SKM-1 (cell line): ENCODE measurements around the gene CGA.
"Not testable (repeated sequence)": the region's sequence is repeated elsewhere in the genome, so short reads cannot be mapped to it uniquely, and the experiment has no call there.

Experiments used
- DNase-seq: peaks from one replicate; lab custom pipeline; 2025; ENCODE audit not compliant: unreplicated experiment; lab: John Stamatoyannopoulos, UW

Gene CGA

DNA sequence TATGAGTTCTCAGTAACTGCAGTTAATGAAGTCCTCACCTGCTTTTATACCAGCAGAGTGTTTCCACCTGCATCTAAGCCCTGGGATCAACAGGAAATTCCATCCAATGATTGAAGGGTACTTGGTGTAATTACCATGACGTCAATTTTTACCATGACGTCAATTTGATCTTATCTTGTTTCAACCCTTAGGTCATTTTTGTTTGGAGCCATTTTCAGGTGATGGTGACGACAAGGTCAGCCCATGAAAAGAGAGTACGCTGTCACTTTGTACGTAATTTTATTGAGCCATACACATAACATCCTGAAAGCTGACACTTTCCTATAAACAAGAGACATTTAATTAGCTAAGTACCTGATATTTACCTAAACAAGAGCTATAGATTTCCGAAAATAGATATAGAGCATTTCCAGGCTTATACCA, at the start of gene CGA:
Gene CGA, minus strand, starts transcription at position 20 of the 423 bp plus-strand sequence. CDS start 6,906 bp downstream, outside the sequence.
- no peak for DNase-seq

DNA sequence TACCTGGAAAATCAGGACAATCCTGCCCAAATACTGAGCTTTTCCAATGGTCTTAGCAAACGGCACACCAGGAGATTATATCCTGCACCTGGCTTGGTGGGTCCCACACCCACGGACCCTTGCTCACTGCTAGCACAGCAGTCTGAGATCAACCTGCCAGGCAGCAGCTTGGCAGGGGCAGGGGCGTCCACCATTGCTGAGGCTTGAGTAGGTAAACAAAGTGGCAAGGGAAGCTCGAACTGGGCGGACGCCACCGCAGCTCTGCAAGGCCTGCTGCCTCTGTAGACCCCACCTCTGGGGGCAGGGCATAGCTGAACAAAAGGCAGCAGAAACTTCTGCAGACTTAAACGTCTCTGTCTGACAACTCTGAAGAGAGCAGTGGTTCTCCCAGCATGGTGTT, 45.0 kb upstream of the CGA start:
- DNase-seq = not testable (repeated sequence)

DNA sequence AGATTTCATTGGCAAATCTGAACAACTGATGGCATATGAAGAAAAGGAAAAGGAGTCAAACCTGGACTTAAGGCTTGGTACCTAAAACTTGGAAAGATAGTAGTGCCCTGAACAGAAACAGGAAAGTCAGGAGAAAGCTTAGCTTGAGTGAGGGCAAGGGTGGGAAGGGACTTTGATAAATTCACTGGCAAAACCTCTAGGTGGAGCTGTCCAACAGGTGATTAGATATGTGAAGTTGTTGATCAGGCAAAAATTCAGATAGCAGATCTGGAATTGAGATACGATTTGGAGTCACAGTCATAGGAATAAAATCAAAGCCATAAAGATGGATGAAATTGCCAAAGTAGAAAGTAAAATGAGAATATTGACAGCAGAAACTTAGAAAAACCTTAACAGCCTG, 44.3 kb upstream of the CGA start:
- DNase-seq = no peak

DNA sequence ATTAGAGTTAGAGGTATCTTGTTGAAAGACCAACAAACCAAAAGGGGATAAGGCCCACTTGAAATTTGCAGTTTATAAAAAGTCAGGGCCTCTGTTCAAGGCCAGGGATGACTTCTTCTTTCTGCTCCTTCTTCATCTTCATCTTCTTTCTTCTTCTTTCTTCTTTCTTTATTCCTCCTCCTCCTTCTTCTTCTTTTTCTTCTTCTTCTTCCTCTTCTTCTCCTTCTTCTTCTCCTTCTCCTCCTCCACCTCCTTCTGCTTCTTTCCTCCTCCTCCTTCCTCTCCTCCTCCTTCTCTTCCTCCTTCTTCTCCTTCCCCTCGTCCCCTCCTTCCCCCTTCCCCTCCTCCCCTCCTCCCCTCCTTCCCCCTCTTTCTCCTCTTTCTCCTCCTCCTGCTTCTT, 42.1 kb upstream of the CGA start:
- no peak for DNase-seq

DNA sequence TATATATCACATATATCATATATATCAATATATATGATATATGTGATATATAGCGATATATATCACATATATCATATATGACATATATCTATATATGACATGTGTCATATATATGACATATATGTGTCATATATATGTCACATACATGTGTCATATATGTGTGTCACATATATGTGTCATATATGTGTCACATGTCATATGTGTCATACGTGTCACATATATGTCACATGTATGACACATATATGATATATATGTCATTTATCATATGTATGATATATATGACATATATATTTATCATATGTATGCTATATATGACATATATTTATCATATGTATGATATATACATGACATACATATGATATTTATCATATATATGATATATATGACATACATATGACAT, 32.8 kb upstream of the CGA start:
- DNase-seq = no peak

DNA sequence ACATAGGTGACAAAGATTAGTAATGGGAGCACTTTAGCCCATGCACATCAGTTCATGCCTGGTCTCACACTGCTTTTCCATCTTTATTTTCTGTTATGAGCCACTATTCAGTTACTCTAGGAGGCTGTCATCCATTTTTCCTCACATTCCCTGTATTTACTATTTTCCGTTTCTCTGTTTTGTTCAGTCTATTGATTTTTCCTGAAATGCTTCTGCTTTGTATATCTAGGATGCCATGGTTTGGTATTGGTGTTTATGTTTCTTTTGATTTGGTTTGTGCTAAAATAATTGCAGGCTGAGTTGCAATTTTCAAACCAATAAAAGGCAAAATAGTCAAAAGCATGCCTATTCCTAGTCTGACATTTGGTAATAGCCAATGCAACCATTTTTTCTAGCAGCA, 31.6 kb upstream of the CGA start:
- no peak for DNase-seq

DNA sequence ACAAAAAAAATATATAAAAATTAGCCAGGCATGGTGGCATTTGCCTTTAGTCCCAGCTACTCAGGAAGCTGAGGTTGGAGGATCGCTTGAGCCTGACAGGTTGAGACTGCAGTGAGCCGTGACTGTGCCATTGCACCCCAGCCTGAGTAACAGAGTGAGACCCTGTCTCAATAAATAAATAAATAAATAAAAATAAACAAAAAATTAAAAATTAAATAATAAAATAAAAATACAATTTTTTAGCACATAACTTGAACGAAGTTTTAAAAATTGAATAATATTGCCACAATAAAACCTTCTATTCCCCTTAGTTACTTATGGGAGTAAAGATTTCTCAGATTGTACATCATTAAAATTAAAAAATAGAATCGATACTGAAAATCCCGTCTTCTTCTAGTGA, 29.2 kb upstream of the CGA start:
- no peak for DNase-seq

DNA sequence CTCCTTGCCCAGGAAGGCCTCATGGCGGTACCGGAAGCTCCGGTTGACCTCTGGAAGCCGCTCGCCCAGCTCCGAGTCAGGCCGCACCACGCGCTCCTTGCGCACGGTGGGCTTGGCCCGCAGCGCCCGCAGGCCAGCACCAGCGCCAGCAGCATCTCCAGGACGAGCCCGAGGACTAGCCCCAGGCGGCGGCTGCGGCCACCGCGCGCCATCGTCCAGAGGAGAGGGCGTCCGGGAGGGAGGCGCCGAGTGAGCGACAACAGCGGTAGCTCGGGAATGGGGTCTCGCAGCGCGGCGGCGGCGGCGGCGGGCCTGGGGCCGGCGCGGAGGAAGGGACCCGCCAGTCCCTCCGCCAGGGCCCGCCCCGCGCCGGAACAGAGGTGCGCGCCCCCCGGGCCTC, 27.6 kb upstream of the CGA start:
- no peak for DNase-seq

DNA sequence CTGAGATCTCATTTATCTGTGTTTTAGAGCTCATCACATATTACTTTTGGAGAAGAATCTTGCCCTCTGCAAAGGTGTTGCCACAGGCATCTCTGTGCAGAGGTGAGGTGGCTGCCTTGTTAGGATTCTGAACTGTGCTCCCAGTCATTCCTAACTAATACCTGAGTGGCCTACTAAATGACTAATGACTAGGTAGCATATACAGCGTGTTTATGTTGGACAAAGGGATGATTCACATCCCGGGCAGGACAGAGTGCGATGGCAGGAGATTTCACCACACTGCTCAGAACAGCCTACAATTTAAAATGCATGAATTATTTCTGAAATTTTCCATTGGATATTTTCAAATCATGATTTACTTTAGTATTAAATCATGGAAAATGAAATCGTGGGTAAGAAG, 23.1 kb upstream of the CGA start:
- DNase-seq = no peak

DNA sequence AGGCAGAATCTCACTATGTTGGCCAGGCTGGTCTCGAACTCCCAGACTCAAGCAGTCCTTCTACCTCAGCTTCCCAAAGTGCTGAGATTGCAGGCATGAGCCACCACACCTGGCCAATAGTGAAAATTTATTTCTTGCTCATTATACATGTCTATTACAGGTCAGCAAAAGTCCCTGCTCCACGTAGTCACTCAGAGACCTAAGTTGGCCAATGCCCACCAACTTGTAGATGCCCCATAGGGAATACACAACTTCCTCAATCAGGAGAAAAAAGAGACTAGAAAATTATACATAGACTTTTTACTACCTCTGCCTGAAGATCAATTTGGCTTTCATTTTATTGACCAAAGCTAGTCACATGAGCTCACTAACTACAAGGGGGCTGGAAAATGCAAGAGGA, 22.0 kb upstream of the CGA start:
- no peak for DNase-seq

DNA sequence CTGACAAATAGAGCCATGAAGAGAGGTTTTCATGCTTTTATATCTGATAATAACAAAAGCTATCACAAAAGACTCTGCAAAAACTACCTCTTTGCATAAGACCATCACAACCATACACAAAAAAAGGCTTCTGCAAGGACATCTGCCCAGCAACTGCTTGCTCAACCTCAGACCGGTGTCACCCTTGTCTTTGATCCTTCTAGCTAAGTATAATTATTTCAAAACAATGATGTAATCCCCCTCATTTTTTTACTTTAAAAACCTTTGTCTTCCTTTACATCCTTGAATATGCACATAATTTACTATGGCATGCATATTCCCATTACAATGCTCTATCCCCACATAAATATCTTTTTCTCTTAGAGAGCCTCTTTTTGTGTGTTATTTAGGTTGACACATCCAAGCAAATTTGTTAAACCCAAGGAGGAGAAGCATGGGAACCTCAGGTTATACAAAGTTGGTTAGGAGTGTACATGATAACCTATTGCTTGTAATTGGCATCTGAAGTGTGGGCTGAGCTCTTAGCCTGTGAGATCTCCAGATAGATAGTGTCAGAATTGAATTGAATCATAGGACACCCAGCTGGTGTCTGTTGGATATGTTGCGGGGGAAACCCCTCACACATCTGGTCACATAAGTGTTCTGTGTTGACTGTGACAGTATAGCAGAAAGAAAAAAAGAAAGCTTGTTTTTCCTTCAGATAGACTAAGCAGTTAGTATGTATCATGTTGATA, 20.7 kb upstream of the CGA start:
- DNase-seq = no peak

DNA sequence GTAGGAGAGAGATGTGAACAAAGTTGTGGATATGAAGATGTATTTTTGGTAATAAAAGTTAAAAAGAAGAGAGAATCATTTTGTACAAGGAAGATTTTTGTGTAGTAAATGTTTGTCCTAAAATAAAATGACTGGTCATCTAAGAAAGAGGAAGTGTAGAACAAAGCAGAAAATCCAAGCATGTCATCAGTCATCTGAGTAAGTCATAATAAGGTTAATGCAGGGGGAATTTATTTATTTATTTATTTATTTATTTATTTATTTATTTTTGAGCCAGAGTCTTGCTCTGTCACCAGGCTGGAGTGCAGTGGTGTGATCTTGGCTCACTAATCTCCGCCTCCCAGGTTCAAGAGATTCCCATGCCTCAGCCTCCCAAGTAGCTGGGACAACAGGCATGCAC, 15.7 kb upstream of the CGA start:
- DNase-seq = no peak

DNA sequence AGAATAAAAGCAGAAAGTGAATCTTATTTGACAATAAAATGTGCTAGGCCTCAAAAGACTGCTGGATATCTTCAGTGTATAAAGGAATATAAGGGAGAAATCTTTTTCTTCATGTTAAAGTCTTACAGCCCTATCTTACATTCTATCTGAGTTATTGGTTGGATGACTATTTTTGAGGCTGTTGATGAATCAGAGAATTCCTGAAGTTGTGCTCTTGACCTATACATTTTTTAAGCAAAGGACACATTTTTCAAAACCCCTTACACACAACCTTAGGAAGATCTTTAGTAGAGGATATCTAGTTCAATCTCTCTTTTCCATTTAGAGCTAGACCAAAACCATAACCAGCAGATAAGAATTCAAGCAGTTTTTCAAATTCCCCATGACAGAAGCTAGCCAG, 10.9 kb upstream of the CGA start:
- DNase-seq = no peak

DNA sequence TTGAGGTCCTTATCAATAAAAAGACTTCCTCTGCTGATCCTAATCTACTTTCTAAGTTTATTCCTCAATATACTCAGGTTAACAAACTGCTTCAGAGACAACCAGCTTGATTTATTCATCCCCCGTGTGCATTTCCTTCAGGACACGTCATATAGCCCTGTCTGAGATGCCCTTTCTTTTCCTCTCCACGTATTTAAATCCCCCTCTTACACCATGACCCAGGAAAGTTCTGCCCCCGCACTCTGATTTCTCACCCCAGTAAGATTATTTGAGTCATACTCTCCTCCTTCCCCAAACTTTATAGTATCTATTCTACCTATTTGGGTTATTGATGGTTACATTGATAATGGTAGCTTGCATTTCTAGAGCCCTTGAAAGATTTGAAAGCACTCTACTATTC, 9.8 kb upstream of the CGA start:
- DNase-seq = no peak

DNA sequence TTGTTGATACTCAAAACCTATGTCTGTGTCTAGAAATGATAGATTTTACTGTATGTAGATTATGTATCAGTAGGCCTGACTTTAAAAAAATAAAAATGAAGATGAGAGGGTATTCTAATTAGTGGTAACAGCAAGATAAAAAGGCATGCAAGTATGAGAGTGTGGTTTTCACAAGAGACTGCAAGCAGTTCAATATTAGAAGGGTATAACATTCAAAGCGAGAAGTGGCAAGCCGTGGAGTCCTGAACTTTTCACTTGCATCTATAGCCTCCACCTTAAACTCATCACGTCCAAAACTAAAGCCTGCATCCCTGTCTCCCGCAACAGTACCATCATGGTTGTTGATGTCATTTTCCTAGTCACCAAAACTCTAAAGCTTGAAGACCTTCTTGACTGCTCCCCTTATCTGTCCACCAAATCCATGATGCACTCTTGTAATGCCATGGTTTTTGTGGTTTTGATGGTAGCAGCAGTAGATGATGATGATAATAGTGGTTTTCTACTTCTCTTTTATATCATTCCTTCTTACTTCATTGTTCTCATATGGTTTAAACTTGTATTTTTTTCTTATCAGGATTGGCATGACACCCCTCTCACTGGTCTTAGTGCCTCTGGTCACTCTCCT, 9.2 kb upstream of the CGA start:
- no peak for DNase-seq

DNA sequence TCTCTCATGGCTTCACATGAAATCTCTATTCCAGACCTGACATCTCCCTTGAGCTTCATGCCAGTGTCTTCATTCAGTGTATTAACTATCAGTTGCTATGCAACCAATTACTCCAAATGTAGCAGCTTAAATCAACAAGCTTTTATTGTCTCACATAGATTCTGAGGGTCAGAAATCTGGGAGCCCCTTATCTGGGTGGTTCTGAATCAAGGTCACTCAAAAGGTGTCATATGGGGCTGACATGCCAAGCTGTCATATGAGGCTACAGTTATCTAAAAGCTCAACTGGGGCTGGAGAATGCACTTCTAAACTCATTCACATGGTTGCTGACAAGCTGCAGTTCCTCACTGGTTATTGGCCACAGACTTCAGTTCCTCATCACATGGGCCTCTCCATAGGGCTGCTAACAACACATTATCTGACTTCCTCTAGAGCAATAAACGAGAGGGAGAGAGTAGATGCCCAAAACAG, 7.3 kb upstream of the CGA start:
- no peak for DNase-seq

DNA sequence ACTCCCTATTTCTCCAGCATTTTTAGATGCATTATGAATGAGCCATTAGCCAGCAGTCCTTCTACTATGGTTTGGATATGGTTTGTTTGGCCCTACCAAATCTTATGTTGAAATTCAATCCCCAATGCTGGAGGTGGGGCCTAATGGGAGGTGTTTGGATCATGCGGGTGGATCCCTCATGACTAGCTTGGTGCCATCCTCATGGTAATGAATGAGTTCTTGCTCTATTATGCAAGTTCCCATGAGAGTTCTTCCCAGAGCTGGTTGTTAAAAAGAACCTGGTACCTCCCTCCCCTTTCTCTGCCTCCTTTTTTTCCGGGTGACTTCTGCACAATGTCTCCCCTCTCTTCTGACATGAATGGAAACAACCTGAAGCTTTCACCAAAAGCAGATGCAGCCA, 6.2 kb upstream of the CGA start:
- no peak for DNase-seq

DNA sequence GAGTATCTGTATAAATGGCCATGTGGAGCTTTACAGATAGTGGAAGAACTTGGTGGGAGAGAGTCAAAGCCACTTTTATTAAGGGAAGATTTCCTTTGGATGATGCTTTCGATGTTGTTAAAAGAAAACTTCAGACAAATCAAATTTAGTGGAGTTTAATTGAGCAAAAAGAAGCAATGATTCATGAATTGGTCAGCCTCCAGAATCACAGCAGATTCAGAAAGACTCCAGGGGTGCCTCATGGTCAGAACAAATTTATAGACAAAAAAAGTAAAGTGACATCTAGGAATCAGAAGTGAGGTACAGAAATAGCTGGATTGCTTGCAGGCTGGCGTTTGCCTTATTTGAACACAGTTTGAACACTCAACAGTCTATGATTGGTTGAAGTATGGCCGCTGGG, 5.3 kb upstream of the CGA start:
- no peak for DNase-seq

DNA sequence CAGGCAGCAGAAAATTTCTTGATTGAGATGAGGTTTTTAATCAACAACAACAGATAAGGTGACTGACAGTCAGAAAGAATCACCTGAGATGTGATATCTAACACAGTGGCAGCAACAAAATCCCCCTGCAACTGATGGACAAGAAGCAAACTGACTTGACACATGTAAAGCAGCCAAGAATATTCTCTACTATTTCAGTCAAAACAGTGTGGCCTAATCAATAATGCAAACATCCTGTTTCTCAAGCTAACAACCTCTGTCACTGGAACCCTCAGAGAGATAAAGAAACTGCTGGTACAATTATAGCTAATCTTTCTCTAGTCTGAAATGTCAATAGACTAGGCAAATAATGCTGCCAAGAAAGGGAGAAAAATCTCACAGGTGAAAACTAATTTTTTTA, 4.6 kb upstream of the CGA start:
- no peak for DNase-seq

DNA sequence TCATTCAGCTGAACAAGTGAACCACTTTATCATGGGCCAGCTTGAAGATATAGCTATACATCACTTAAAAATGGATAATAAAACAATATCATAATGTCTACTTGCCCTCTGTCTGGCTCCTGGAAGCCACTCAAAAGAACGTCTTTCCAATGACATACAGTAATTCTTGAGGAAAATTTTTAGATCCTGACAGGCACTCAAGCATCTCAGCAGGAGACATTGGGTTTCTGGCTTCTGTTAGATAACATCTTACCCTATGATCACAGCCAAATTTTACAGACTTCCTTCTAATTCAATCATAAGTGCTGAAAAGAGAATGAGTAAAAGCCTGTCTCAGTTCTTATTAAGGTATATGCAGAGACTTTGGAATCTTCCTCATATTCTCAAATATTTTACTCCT, 330 bp downstream of the CGA start:
- no peak for DNase-seq

DNA sequence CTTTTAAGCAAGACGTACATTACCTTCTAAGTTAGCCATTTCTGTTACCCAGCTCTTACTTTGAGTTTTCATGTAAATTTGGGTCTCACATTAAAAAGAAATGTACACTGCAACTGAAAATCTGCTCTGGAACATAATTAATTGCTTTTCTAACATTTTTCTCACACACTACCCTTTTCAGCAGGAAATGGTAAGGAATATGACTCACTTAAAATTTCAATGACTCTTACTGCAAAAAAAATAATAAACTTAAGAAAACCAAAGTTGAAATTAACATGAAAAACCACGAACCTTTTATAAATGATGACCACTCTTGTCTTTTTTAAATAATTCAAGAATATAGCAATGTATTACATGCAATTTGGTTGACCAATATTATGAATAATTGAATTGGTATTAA, 1.3 kb downstream of the CGA start:
- no peak for DNase-seq

DNA sequence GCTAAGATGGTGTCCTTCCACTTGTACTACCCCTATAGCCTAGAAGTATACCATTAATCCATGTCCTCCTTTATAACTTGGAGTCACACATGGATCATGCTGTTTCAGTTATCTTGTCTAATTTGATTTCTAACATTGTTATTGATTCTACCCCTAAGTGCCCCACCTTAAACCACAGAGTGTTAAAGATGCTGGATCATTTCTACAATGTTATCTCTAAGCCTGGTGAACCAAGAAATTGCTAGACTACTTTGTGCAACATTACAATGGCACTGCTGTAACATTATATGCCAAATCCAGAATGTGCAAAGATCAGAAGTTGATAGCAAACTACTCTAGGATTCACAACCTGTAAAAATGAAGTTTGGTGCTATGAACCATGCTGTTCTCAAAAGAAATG, 1.7 kb downstream of the CGA start:
- DNase-seq = no peak

DNA sequence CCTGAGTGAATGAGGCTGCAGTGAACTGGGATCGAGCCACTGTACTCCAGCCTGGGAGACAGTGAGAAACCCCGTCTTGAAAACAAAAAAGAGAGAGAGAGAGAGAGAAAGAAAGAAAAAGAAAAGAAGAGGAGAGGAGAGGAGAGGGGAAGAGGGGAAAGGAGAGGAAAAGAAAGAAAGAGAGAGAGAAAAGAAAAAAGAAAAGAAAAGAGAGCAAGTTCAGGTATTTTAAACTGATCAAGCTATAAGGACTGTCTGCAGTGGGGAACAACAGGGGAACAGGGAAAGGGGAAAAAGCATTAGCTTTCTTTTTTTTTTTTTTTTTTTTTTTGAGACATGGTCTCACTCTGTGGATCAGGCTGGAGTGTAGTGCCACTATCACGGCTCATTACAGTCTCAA, 2.5 kb downstream of the CGA start:
- DNase-seq = no peak
